AG04450 (cell line): Measurements from ENCODE around the gene LRP1. TPM values are rescaled to one million over a fixed set of nuclear protein-coding genes. Genes with fewer than 3 reads are reported as not detected.

Experiments used
- CTCF ChIA-PET: fragments of 300-600, 350-600 bp; formaldehyde crosslinking; extraction: SDS; loops from one replicate; lab custom pipeline; 2022; ENCODE audit warnings: antibody characterized with exemption, inconsistent platforms; lab: Charles Lee
- POLR2A ChIA-PET: fragments of 350-600 bp; formaldehyde crosslinking; extraction: SDS; loops from one replicate; lab custom pipeline; 2021; ENCODE audit warnings: antibody characterized with exemption, inconsistent platforms; lab: Yijun Ruan, JAX
- DNase-seq: peaks from one replicate; pipeline ENCODE4 v3.0.0-alpha.2; 2011; ENCODE audit warnings: low read depth, low spot score
- H3K27ac ChIP-seq: one replicate; pipeline ENCODE4 v1.5.1; 2012; ENCODE audit warnings: low read depth, low read length, control low read depth
- H3K27me3 ChIP-seq: one replicate; pipeline ENCODE4 v1.6.0; 2012; ENCODE audit warnings: low read length; ENCODE audit not compliant: control insufficient read depth, insufficient read depth
- H3K4me3 ChIP-seq: 2 replicates; pipeline ENCODE4 v1.5.1; 2011; ENCODE audit warnings: mild to moderate bottlenecking, low read depth, low read length, control low read depth
- H3K9me3 ChIP-seq: 2 replicates; pipeline ENCODE4 v1.5.1; 2012; ENCODE audit warnings: low read length; ENCODE audit not compliant: control insufficient read depth, insufficient read depth
- CTCF ChIP-seq: IDR thresholded peaks from 2 replicates; pipeline ENCODE4 v1.5.1; 2011; ENCODE audit warnings: low read depth, low read length, control low read depth, inconsistent platforms
- polyA plus RNA-seq: library from polyadenylated mRNA; depleted of rRNA; stranded (reverse); fragments of >200 nt; gene quantifications from 2 replicates; pipeline ENCODE4 v1.2.3, GENCODE V29; 2011

LRP1 gene
- polyA plus RNA-seq, 1 experiment, result 49.9 TPM

DNA sequence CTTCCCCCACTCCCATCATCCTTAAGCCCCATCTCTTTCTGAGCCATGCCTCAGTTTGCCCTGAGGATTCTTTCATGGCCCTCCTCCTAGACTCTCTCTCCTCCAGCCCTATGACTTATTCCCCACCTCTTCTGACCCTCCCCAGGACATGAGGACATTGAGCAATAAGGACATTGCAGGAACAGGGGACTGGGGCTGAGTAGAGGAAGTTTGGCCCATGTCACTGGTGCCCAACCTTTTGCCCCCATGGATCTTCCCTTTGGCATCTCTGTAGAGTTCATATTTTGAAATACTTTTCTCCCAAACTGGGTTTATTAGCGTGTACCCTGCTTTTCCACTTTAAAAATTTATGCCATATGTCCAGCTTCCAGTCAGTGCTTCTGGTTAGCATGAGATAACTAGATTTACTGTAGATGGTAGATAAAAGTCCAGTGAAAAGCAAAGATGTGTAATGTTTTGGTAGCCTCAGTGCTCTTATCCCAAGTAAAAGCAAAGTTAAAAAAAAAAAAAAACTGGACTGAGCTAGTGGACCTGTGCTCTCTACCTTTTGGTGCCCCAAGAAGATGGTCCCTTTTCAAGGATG, 25.2 kb downstream of the LRP1 start:
- DNase-seq, result no peak
- H3K9me3 ChIP-seq, result no peaks in the 10 kb centered on the region
- POLR2A ChIA-PET, result no interaction called here
- CTCF ChIA-PET, result interaction anchor here (0.7 to 1.3 kb wide), 3 partner anchors 23 to 84 kb away, joined by 3 to 4 read pairs (median 3); no protein-coding TSS in a partner anchor
- H3K4me3 ChIP-seq, result no peak overlapping the region
- no peaks in the 10 kb centered on the region for H3K27me3 ChIP-seq
- peak overlapping the region; percentile 89 for H3K27ac ChIP-seq
- TF ChIP-seq CTCF, result no peak

DNA sequence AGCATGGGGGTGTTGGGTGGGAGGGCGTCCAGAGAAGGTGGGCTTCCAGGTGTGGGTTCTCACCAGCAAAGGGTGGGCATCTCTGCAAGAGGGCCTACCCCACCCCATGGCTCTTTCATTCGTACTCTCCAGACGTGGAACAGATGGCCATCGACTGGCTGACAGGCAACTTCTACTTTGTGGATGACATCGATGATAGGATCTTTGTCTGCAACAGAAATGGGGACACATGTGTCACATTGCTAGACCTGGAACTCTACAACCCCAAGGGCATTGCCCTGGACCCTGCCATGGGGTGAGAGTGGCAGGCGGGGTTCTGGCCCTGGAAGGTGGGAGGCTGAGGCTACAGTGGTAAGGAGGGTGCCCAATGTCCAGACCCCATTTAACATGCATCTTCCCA, 25.8 kb downstream of the LRP1 start:
- CTCF ChIA-PET, result interaction anchor here (0.7 to 1.3 kb wide), 3 partner anchors 22 to 85 kb away, joined by 3 to 4 read pairs (median 3); no protein-coding TSS in a partner anchor
- no peak for TF ChIP-seq CTCF
- no peak for DNase-seq
- Histone ChIP-seq H3K27ac (no peak overlapping the region), H3K9me3 (no peaks in the 10 kb centered on the region), H3K27me3 (no peaks in the 10 kb centered on the region), H3K4me3 (no peak overlapping the region)
- POLR2A ChIA-PET, result no interaction called here

GRCh38 chr12:57154804-57155434, 26.6 kb downstream of the LRP1 start:
- Histone ChIP-seq H3K4me3 (no peak overlapping the region), H3K9me3 (no peaks in the 10 kb centered on the region), H3K27ac (no peak overlapping the region), H3K27me3 (no peaks in the 10 kb centered on the region)
- POLR2A ChIA-PET, result no interaction called here
- no peak for TF ChIP-seq CTCF
- no peak for DNase-seq
- CTCF ChIA-PET, result no interaction called here

DNA sequence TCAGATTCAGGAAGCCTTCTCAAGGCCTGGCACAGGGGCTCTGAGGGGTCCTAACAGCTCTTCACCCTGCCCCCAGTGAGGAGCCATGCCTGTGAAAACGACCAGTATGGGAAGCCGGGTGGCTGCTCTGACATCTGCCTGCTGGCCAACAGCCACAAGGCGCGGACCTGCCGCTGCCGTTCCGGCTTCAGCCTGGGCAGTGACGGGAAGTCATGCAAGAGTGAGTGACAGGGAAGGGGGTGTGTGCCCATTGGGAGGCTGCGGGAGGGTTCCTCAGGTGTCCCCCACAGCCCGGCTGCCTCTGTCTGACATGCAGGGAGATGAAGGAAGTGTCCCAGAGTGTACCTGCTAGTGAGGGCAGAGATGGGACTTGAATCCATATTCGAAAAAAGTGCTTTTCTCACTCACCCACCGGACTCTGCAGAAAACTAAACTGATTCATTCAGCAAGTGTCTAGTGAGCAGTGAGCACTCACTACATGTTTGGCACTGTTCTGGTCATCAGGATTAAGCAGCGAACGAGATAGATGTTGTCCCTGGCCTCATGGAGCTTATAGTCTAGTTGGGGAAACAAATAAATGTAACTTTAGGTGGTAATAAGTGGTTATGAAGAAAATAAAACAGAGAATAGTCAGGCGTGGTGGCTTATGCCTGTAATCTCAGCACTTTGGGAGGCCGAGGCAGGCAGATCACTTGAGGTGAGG, 28.6 kb downstream of the LRP1 start:
- Histone ChIP-seq H3K4me3 (no peak overlapping the region), H3K9me3 (no peaks in the 10 kb centered on the region), H3K27me3 (no peaks in the 10 kb centered on the region), H3K27ac (no peak overlapping the region)
- POLR2A ChIA-PET, result interaction anchor here (1.0 kb wide), 1 partner anchor 8 kb away, joined by 3 read pairs; no protein-coding TSS in a partner anchor
- CTCF ChIA-PET, result interaction anchor here (1.5 kb wide), 1 partner anchor 33 kb away, joined by 8 read pairs; no protein-coding TSS in a partner anchor
- no peak for TF ChIP-seq CTCF
- DNase-seq, result no peak
